Measurements from ENCODE around the gene MAP2K1. TPM values are rescaled to one million over a fixed set of nuclear protein-coding genes. Genes with fewer than 3 reads are reported as not detected.

Gene MAP2K1
- total RNA-seq, 2 donors from 2014 or later: 121 to 134 TPM

GRCh38 chr15:66423149-66423548 is 36.4 kb downstream of the MAP2K1 start:
- Mint-ChIP-seq H3K9me3 (no peaks in the 10 kb centered on the region), H3K27me3 (no peaks in the 10 kb centered on the region), H3K27ac (peak overlapping the region in 1 of 2 donors; percentile 14), H3K4me1 (ENCODE audit: low read depth in 2 of 2) (peaks cover 36 to 40% of the 10 kb centered on the region in 2 donors), H3K36me3 (no peaks in the 10 kb centered on the region), H3K4me3 (no peak overlapping the region)
- DNase-seq (ENCODE audit: low spot score) (no peak), ATAC-seq (no peak)

GRCh38 chr15:66424963-66425612 is 38.4 kb downstream of the MAP2K1 start:
- H3K36me3 Mint-ChIP-seq: no peaks in the 10 kb centered on the region
- ATAC-seq (peak in 1 of 2 donors; percentile 48), DNase-seq (ENCODE audit: low spot score) (peak; percentile 49)
- peak overlapping the region; percentile 13 for H3K4me3 Mint-ChIP-seq
- no peaks in the 10 kb centered on the region for H3K27me3 Mint-ChIP-seq
- H3K4me1 Mint-ChIP-seq (ENCODE audit: low read depth in 2 of 2): peaks cover 49 to 51% of the 10 kb centered on the region in 2 donors
- H3K27ac Mint-ChIP-seq: peak overlapping the region; percentile 12 to 43
- no peaks in the 10 kb centered on the region for H3K9me3 Mint-ChIP-seq

DNA sequence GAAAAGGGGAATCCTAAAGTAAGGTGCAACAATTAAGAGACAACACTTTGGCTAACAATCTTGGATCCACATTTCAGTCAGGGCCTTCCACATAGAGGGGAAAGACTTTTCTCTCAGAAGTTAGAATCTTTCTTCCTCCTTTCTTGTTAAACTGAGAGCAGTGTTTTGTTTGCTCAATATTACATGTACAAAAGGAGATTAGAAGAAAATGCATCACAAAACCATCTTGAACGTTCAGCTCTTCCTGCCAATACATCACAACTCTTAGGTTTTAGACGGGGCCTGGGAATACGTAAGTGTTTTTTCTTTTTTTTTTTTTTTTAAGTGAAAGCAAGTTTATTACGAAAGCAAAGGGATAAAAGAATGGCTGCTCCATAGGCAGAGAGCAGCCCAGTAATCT is 39.1 kb downstream of the MAP2K1 start:
- Mint-ChIP-seq H3K4me3 (peak overlapping the region; percentile 13), H3K4me1 (ENCODE audit: low read depth in 2 of 2) (peaks cover 55 to 56% of the 10 kb centered on the region in 2 donors), H3K36me3 (no peaks in the 10 kb centered on the region), H3K27me3 (no peaks in the 10 kb centered on the region), H3K27ac (peak overlapping the region; percentile 12 to 43), H3K9me3 (no peaks in the 10 kb centered on the region)
- ATAC-seq: no peak
- peak; percentile 54 for DNase-seq (ENCODE audit: low spot score)

DNA sequence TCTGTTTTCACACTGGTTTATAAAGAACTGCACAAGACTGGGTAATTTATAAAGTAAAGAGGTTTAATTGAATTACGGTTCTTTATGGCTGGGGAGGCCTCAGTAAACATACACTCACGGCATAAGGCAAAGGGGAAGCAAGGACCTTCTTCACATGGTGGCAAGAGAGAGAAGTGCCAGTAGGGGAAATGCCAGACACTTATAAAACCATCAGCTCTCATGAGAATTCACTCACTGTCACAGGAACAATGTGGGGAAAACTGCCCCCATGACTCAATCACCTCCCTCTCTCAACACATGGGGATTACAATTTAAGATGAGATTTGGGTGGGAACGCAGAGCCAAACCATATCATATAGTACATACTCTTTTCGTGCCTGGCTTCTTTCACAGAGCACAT is 42.4 kb downstream of the MAP2K1 start:
- Mint-ChIP-seq H3K4me3 (no peak overlapping the region), H3K27me3 (no peaks in the 10 kb centered on the region), H3K36me3 (no peaks in the 10 kb centered on the region), H3K4me1 (ENCODE audit: low read depth in 2 of 2) (peaks cover 63% of the 10 kb centered on the region in 2 donors), H3K27ac (peak overlapping the region; percentile 14 to 55), H3K9me3 (no peaks in the 10 kb centered on the region)
- DNase-seq (ENCODE audit: low spot score) (peak; percentile 51), ATAC-seq (no peak)

GRCh38 chr15:66429546-66429945 is 42.8 kb downstream of the MAP2K1 start:
- Mint-ChIP-seq H3K9me3 (no peaks in the 10 kb centered on the region), H3K27me3 (no peaks in the 10 kb centered on the region), H3K27ac (no peak overlapping the region), H3K36me3 (no peaks in the 10 kb centered on the region), H3K4me3 (no peak overlapping the region), H3K4me1 (ENCODE audit: low read depth in 2 of 2) (peaks cover 60 to 63% of the 10 kb centered on the region in 2 donors)
- DNase-seq (ENCODE audit: low spot score): peak; percentile 23
- no peak for ATAC-seq

DNA sequence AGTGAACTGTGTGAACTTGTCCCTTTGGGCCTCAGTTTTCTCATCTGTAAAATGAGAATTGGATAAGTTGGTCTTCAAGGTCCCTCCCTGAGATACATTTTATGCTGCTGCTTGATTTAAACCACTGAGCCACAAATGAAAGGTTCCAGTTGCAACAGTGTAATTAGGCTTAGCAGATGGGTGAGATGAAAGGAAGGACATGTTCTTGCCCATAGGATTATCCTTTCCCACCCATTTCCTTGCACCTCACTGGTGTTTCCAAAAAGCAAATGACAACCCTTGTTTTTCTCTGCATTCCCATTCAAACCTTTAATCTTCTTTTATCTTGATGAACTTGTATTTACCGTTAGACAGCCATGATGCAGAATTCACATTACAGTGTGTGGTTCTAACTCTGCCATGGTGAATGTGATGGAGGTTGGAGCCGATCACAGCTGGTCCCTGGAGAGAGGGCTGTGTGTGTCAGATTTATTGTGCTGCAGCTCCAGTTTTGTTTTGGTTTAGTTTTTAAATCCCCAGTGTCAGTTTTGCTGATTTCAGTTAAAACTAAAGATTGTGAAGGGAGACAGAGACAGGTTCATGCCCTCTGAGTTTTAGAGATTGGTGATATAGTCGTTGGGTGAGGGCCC is 44.0 kb downstream of the MAP2K1 start:
- no peaks in the 10 kb centered on the region for H3K9me3 Mint-ChIP-seq
- peaks cover 6% of the 10 kb centered on the region for H3K36me3 Mint-ChIP-seq
- no peak overlapping the region for H3K27ac Mint-ChIP-seq
- no peak overlapping the region for H3K4me3 Mint-ChIP-seq
- ATAC-seq (no peak), DNase-seq (ENCODE audit: low spot score) (peak; percentile 2)
- peaks cover 54 to 55% of the 10 kb centered on the region in 2 donors for H3K4me1 Mint-ChIP-seq (ENCODE audit: low read depth in 2 of 2)
- no peaks in the 10 kb centered on the region for H3K27me3 Mint-ChIP-seq

DNA sequence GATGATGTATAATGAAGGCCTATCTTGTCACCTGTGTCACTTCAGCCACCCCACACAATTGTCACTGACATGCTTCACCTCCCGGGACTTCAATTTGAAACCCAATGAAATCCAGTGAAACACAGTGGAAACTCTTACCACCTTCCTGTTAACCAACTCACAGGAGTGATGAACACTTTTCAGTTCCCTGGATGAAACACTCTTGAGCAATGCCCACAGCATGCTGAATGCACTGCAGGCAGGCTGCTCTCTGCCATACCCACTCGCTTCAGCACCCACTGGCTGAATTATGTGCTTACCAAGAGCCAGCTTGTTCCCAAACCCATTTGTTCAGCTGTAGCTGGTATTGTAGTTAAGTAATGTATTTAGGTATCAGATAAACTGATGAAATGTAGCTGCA is 47.0 kb downstream of the MAP2K1 start:
- Mint-ChIP-seq H3K4me1 (ENCODE audit: low read depth in 2 of 2) (peaks cover 42 to 52% of the 10 kb centered on the region in 2 donors), H3K27me3 (no peaks in the 10 kb centered on the region), H3K27ac (no peak overlapping the region), H3K36me3 (peaks cover 21% of the 10 kb centered on the region), H3K4me3 (no peak overlapping the region), H3K9me3 (no peaks in the 10 kb centered on the region)
- ATAC-seq (no peak), DNase-seq (ENCODE audit: low spot score) (peak; percentile 42)

DNA sequence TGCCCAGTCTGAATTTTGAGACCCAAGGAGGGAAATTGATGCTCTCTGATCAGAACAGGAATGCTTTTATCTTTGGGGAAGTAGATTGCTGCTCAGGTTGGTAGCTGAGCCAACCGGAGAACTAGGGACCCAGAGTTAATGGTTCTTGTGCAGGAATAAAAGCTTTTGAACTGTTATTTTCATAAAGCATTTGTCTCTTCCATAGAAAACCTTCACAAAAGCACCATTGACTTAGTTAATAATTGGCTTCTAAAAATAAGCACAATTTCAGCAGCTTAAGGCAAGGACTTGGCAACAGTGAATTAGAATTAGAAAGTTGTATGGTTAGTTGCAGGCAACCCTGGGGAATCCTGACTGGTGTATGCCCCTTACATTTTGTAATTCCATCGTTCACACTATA is 53.8 kb downstream of the MAP2K1 start:
- no peak overlapping the region for H3K27ac Mint-ChIP-seq
- peaks cover 0 to 16% of the 10 kb centered on the region in 2 donors for H3K4me1 Mint-ChIP-seq (ENCODE audit: low read depth in 2 of 2)
- H3K36me3 Mint-ChIP-seq: peaks cover 34% of the 10 kb centered on the region
- no peaks in the 10 kb centered on the region for H3K9me3 Mint-ChIP-seq
- H3K4me3 Mint-ChIP-seq: no peak overlapping the region
- no peak for DNase-seq (ENCODE audit: low spot score)
- ATAC-seq: no peak
- no peaks in the 10 kb centered on the region for H3K27me3 Mint-ChIP-seq

GRCh38 chr15:66452420-66452819 is 65.7 kb downstream of the MAP2K1 start:
- no peaks in the 10 kb centered on the region for H3K27me3 Mint-ChIP-seq
- H3K36me3 Mint-ChIP-seq: peaks cover 6% of the 10 kb centered on the region
- DNase-seq (ENCODE audit: low spot score) (no peak), ATAC-seq (no peak)
- H3K27ac Mint-ChIP-seq: no peak overlapping the region
- no peaks in the 10 kb centered on the region for H3K9me3 Mint-ChIP-seq
- peaks cover 0 to 2% of the 10 kb centered on the region in 2 donors for H3K4me1 Mint-ChIP-seq (ENCODE audit: low read depth in 2 of 2)
- no peak overlapping the region for H3K4me3 Mint-ChIP-seq

DNA sequence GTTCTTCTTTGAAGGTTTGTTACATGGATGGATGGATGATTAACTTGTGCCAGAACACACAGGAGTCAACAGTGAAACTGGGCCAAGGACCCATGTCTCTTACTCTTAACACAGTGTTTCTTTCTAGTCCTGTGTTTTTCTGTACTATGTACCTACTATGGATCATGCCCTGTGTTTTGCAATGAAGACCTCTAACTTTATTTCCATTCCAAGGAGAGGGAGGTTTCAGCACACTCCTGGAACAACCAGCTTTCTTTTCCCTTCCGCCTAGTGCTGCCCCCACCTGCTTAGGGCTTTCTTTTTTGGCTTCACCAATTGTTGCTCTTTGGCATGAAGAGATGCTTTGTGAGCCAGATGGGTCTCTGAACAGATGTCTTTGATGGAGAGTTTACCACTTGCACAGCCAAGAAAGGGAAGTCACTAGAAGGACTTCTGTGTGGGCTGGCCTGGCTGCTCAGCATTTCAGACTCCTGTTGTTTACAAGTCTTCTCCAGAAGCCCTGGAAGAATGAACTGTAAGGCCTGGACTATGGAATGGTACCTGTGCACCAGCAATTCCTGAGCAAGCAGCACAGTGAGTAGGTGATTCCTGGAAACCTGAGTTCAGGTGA is 66.4 kb downstream of the MAP2K1 start:
- H3K27ac Mint-ChIP-seq: no peak overlapping the region
- H3K4me1 Mint-ChIP-seq (ENCODE audit: low read depth in 2 of 2): peaks cover 0 to 1% of the 10 kb centered on the region in 2 donors
- peaks cover 4% of the 10 kb centered on the region for H3K36me3 Mint-ChIP-seq
- no peak overlapping the region for H3K4me3 Mint-ChIP-seq
- ATAC-seq: no peak
- no peak for DNase-seq (ENCODE audit: low spot score)
- no peaks in the 10 kb centered on the region for H3K9me3 Mint-ChIP-seq
- H3K27me3 Mint-ChIP-seq: no peaks in the 10 kb centered on the region

- DNase-seq (ENCODE audit: low spot score) (no peak), ATAC-seq (no peak)
- Mint-ChIP-seq H3K9me3 (no peaks in the 10 kb centered on the region), H3K4me1 (ENCODE audit: low read depth in 2 of 2) (peaks cover 0 to 4% of the 10 kb centered on the region in 2 donors), H3K27me3 (no peaks in the 10 kb centered on the region), H3K4me3 (no peak overlapping the region), H3K27ac (no peak overlapping the region), H3K36me3 (no peaks in the 10 kb centered on the region)
Observed at GRCh38 chr15:66454143-66454542, 67.4 kb downstream of the MAP2K1 start.

- DNase-seq (ENCODE audit: low spot score) (no peak), ATAC-seq (peak in 1 of 2 donors; percentile 62)
- Mint-ChIP-seq H3K27ac (no peak overlapping the region), H3K36me3 (peaks cover 6% of the 10 kb centered on the region), H3K9me3 (no peaks in the 10 kb centered on the region), H3K27me3 (no peaks in the 10 kb centered on the region), H3K4me1 (ENCODE audit: low read depth in 2 of 2) (peaks cover 14 to 18% of the 10 kb centered on the region in 2 donors), H3K4me3 (no peak overlapping the region)
Observed at GRCh38 chr15:66456211-66456610, 69.5 kb downstream of the MAP2K1 start.

DNA sequence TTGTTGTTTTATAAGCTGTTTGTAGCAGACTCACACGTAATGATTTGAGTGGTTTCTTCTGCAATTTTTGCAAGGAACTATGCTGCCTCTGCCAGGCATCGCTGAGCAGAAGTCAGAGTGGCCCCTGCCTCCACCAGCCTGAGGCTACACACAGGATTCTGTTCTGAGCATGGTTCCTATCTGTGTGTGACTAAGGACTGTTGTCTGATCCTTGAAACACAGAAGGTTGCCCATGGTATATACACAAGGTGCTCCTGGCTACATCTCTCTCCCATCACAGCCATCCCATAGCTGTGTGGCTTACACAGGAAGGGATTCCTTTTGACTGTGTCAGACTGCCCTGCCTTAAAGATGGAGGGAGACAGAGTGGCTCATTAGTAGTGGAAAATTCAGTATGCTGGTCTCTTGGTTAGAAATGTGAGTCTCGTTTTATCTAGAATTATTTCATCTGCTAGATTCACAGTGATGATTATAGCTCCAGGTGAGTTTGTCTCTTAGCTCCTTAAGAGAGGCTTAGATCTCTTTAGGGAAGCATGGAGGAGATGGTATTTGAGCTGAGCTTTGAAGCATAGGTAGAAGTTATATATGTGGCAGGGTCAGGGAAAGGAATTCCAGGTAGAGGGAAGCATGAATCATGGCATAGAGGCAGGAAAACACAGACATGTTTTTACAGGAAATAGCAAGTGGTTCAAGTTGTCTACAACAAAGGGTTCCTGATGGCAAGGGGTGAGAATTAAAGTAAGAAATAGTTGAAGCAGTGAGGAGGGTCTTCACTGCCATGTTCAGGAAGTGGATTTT is 73.3 kb downstream of the MAP2K1 start:
- no peaks in the 10 kb centered on the region for H3K27me3 Mint-ChIP-seq
- peak in 1 of 2 donors; percentile 55 for ATAC-seq
- no peak overlapping the region for H3K4me3 Mint-ChIP-seq

More for the DNA sequence above, 73.3 kb downstream of the MAP2K1 start:
- Mint-ChIP-seq H3K9me3 (no peaks in the 10 kb centered on the region), H3K4me1 (ENCODE audit: low read depth in 2 of 2) (peaks cover 14 to 18% of the 10 kb centered on the region in 2 donors), H3K27ac (peak overlapping the region; percentile 6 to 23), H3K36me3 (peaks cover 11% of the 10 kb centered on the region)
- no peak for DNase-seq (ENCODE audit: low spot score)
